GM13977 (cell line): ENCODE measurements around the gene CCDC88A.

Source experiments
- DNase-seq: peaks from one replicate; pipeline ENCODE4 v3.0.0; 2012; ENCODE audit warnings: low spot score
- CTCF ChIP-seq: IDR thresholded peaks from 2 replicates; pipeline ENCODE4 v1.5.1; 2012; ENCODE audit warnings: mild to moderate bottlenecking, control low read depth; ENCODE audit not compliant: insufficient read depth; ENCODE audit errors: extremely low read depth, missing control alignments
- in situ Hi-C: fragments of 300-500 bp; cut with MboI; formaldehyde crosslinking; loops from one replicate; pipeline ENCODE4 v1.12.0; 2022; ENCODE audit warnings: low sequenced_read_pairs, low pct_unique_long_range_greater_than_20kb, mixed read lengths, inconsistent platforms; ENCODE audit not compliant: unreplicated experiment

Gene CCDC88A

GRCh38 chr2:55419679-55420438, at the start of gene CCDC88A:
TSS of gene CCDC88A (minus strand) at chr2:55419856. CDS start at chr2:55419079, 777 bp downstream.
- in situ Hi-C loops: no loop called here
- no peak for TF ChIP-seq CTCF
- peak; percentile 85 for DNase-seq

- no peak for DNase-seq
- TF ChIP-seq CTCF: no peak
- in situ Hi-C loops: no loop called here
These were observed 42.0 kb upstream of the CCDC88A start for GRCh38 chr2:55461679-55462078.

GRCh38 chr2:55460562-55460961, 40.9 kb upstream of the CCDC88A start:
- in situ Hi-C loops: no loop called here
- no peak for DNase-seq
- TF ChIP-seq CTCF: no peak

- no peak for TF ChIP-seq CTCF
- no peak for DNase-seq
- in situ Hi-C loops: no loop called here
These were observed 40.1 kb upstream of the CCDC88A start for GRCh38 chr2:55459714-55460274.

GRCh38 chr2:55459279-55459678, 39.6 kb upstream of the CCDC88A start:
- in situ Hi-C loops: no loop called here
- no peak for DNase-seq
- no peak for TF ChIP-seq CTCF

- DNase-seq: no peak
- in situ Hi-C loops: no loop called here
- TF ChIP-seq CTCF: no peak
These were observed 34.5 kb upstream of the CCDC88A start for GRCh38 chr2:55454121-55454520.
